K562 (cell line): Measurements from ENCODE around the gene COX6B2. TPM values are rescaled to one million over a fixed set of nuclear protein-coding genes. Genes with fewer than 3 reads are reported as not detected.
A peak's percentile ranks its signal among the peaks of the same experiment; 100 is the strongest.

Source experiments
- CC2D1A ChIP-seq: fragments of 450-650 bp; IDR thresholded peaks from 2 replicates; pipeline ENCODE4 v1.6.1; 2017; ENCODE audit warnings: mild to moderate bottlenecking
- CREM ChIP-seq: IDR thresholded peaks from 2 replicates; pipeline ENCODE4 v1.6.1; 2014; ENCODE audit warnings: antibody characterized with exemption, low read depth
- EHMT2 ChIP-seq: fragments of 450-650 bp; IDR thresholded peaks from 2 replicates; pipeline ENCODE4 v1.6.1; 2018; ENCODE audit warnings: antibody characterized with exemption
- ELF4 ChIP-seq: fragments of 450-650 bp; formaldehyde crosslinking; IDR thresholded peaks from 2 replicates; pipeline ENCODE4 v1.4.0; 2022; ENCODE audit warnings: missing genetic modification characterization
- FOXA3 ChIP-seq, 2 experiments: fragments of 450-650 bp in 1 of 2; sonication (generic) in 1 of 2; formaldehyde crosslinking; IDR thresholded peaks in 1 of 2; conservative IDR thresholded peaks in 1 of 2; 2 replicates each; pipeline versions ENCODE4 v1.4.0 to v1.8.0; 2020 to 2022; ENCODE audit warnings: mild to moderate bottlenecking in 2 of 2, missing genetic modification reagents in 1 of 2
- GATAD2A ChIP-seq: fragments of 450-650 bp; IDR thresholded peaks from 2 replicates; pipeline ENCODE4 v1.6.1; 2017
- HDGF ChIP-seq: fragments of 450-650 bp; IDR thresholded peaks from 2 replicates; pipeline ENCODE4 v1.6.1; 2016
- HNRNPH1 ChIP-seq: fragments of 200-400 bp; formaldehyde crosslinking; optimal IDR thresholded peaks from 2 replicates; pipeline ENCODE3; 2017; ENCODE audit warnings: low read depth, mild to moderate bottlenecking, low read length, moderate library complexity
- HOXB6 ChIP-seq: fragments of 250-450 bp; sonication (Bioruptor Pico); IDR thresholded peaks from 2 replicates; pipeline ENCODE4 v1.5.1; 2022; ENCODE audit warnings: mild to moderate bottlenecking, borderline replicate concordance
- NR0B1 ChIP-seq: fragments of 450-650 bp; IDR thresholded peaks from one replicate; pipeline ENCODE4 v1.6.1; 2018; ENCODE audit warnings: mild to moderate bottlenecking, moderate library complexity; ENCODE audit not compliant: partially characterized antibody
- SMARCA4 ChIP-seq: fragments of 450-650 bp; IDR thresholded peaks from 2 replicates; pipeline ENCODE4 v1.6.1; 2016
- SMC3 ChIP-seq: conservative IDR thresholded peaks from 2 replicates; pipeline ENCODE4 v1.6.1; 2011; ENCODE audit warnings: low read depth, low read length, improper control_type of control experiment; ENCODE audit not compliant: insufficient read depth
- TAF15 ChIP-seq: fragments of 200-400 bp; formaldehyde crosslinking; IDR thresholded peaks from 2 replicates; pipeline ENCODE4 v1.6.1; 2017; ENCODE audit warnings: mild to moderate bottlenecking, low read depth, low read length, moderate library complexity
- THRAP3 ChIP-seq: fragments of 450-650 bp; IDR thresholded peaks from 2 replicates; pipeline ENCODE4 v1.6.1; 2016; ENCODE audit warnings: mild to moderate bottlenecking, inconsistent platforms, borderline replicate concordance
- TRIM25 ChIP-seq: fragments of 450-650 bp; IDR thresholded peaks from 2 replicates; pipeline ENCODE4 v1.7.0; 2016; ENCODE audit warnings: borderline replicate concordance
- ZNF764 ChIP-seq: fragments of 250-450 bp; sonication (Bioruptor Pico); IDR thresholded peaks from 2 replicates; pipeline ENCODE4 v1.4.0; 2020; ENCODE audit warnings: low read depth, mild to moderate bottlenecking, moderate library complexity
- polyA plus RNA-seq, 8 experiments: library from polyadenylated mRNA; depleted of rRNA in 4 of 8; stranded (reverse) in 5 of 8; unstranded in 3 of 8; fragments of >200 nt; fragmentation: Nextera tagmentation in 2 of 8; fragmentation: Illumina TruSeq in 1 of 8; extraction: Ambion mirVana in 2 of 8; extraction: Trizol in 1 of 8; gene quantifications; 2 replicates each; pipeline versions ENCODE4 v1.2.1 to v1.2.3, GENCODE V29; 2011 to 2014; ENCODE audit warnings: inconsistent platforms in 1 of 8, missing spikeins in 1 of 8
- total RNA-seq, 7 experiments: library from RNA; depleted of rRNA in 6 of 7; stranded (reverse); fragments of >200 nt in 6 of 7; fragmentation: Illumina TruSeq in 2 of 7; extraction: Trizol in 2 of 7; gene quantifications; 2 replicates each; pipeline versions ENCODE4 v1.2.1 to v1.2.3, GENCODE V29; 2011 to 2021; ENCODE audit warnings: low replicate concordance in 1 of 7
- TF ChIP-seq, protein P1 (sequence below): fragments of 250-450 bp; sonication (Bioruptor Pico); IDR thresholded peaks from 2 replicates; pipeline ENCODE4 v1.4.0; 2020; ENCODE audit warnings: mild to moderate bottlenecking, moderate library complexity
- TF ChIP-seq, protein P2 (sequence below), 2 experiments: fragments of 150-350 bp in 1 of 2; IDR thresholded peaks; 2 replicates each; pipeline ENCODE4 v1.6.1; 2012 to 2016; ENCODE audit warnings: low read depth in 2 of 2, low read length in 2 of 2, mild to moderate bottlenecking in 1 of 2, moderate library complexity in 1 of 2

The COX6B2 gene
- total and polyA plus RNA-seq, 9 of the 15 experiments (the other 6 are each of a cell fraction or from before 2014, with no cell fraction given): 0.40 to 2.5 (median 0.83) TPM

DNA sequence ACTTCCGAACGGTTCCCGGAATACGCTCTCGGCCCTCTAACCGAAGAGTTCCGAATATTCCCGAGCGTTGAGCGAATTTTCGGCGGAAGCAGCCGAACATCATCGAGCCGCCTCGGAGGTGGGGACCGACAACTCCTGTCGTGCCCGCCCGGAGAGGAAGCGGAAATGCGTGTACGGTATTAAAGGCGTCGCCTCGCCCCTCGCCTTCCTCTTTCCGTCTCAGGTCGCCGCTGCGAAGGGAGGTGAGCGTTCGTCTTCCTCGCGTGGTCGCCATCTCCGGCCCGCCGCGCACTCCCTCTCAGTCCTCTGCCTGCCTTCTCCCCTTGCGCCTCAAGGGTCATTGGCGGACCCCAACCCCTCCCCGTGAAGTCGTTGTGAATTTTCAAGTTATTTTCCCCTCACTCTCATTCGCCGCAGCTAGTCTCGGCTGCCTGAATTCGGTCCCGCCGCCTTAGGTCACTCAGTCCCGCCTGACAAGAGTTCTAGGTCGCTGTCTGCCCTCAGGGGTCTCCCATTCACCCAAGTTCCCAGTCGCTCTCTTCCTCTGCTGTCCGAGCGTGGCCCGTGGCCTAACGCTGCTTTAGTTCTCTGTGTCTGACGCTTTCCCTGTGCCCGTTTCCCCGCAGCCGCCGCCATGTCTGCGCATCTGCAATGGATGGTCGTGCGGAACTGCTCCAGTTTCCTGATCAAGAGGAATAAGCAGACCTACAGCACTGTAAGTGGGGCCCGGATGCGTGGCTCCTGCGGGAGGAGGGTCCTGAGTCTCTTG lies 31.4 kb upstream of the COX6B2 start, which contains the start of gene RPL28 (continued):
- TF ChIP-seq CC2D1A (0 out of 2 replicates have a peak, but pooled peaks have one; percentile 10), ELF4 (no peak), THRAP3 (peak; percentile 56; the same call in 1 of the 2 replicates), ZNF764 (CRISPR knock-in tag) (no peak), TRIM25 (no peak), SMARCA4 (no peak), NR0B1 (no peak), CREM (peak; percentile 94), HOXB6 (peak; percentile 19; the same call in 1 of the 2 replicates), SMC3 (no peak; the same call in 1 of the 2 replicates), EHMT2 (no peak), TAF15 (no peak), GATAD2A (peak; percentile 82; the same call in 1 of the 2 replicates), FOXA3 (CRISPR knock-in tag; conservative IDR thresholded peaks at IDR 0.05 in 1 of 2, IDR thresholded peaks at IDR 0.05 in 1 of 2) (no peak), HDGF (no peak), HNRNPH1 (no peak)
- TF ChIP-seq, protein P1, sequence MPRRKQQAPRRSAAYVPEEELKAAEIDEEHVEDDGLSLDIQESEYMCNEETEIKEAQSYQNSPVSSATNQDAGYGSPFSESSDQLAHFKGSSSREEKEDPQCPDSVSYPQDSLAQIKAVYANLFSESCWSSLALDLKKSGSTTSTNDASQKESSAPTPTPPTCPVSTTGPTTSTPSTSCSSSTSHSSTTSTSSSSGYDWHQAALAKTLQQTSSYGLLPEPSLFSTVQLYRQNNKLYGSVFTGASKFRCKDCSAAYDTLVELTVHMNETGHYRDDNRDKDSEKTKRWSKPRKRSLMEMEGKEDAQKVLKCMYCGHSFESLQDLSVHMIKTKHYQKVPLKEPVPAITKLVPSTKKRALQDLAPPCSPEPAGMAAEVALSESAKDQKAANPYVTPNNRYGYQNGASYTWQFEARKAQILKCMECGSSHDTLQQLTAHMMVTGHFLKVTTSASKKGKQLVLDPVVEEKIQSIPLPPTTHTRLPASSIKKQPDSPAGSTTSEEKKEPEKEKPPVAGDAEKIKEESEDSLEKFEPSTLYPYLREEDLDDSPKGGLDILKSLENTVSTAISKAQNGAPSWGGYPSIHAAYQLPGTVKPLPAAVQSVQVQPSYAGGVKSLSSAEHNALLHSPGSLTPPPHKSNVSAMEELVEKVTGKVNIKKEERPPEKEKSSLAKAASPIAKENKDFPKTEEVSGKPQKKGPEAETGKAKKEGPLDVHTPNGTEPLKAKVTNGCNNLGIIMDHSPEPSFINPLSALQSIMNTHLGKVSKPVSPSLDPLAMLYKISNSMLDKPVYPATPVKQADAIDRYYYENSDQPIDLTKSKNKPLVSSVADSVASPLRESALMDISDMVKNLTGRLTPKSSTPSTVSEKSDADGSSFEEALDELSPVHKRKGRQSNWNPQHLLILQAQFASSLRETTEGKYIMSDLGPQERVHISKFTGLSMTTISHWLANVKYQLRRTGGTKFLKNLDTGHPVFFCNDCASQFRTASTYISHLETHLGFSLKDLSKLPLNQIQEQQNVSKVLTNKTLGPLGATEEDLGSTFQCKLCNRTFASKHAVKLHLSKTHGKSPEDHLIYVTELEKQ (CRISPR knock-in tag): no peak
- TF ChIP-seq, protein P2, sequence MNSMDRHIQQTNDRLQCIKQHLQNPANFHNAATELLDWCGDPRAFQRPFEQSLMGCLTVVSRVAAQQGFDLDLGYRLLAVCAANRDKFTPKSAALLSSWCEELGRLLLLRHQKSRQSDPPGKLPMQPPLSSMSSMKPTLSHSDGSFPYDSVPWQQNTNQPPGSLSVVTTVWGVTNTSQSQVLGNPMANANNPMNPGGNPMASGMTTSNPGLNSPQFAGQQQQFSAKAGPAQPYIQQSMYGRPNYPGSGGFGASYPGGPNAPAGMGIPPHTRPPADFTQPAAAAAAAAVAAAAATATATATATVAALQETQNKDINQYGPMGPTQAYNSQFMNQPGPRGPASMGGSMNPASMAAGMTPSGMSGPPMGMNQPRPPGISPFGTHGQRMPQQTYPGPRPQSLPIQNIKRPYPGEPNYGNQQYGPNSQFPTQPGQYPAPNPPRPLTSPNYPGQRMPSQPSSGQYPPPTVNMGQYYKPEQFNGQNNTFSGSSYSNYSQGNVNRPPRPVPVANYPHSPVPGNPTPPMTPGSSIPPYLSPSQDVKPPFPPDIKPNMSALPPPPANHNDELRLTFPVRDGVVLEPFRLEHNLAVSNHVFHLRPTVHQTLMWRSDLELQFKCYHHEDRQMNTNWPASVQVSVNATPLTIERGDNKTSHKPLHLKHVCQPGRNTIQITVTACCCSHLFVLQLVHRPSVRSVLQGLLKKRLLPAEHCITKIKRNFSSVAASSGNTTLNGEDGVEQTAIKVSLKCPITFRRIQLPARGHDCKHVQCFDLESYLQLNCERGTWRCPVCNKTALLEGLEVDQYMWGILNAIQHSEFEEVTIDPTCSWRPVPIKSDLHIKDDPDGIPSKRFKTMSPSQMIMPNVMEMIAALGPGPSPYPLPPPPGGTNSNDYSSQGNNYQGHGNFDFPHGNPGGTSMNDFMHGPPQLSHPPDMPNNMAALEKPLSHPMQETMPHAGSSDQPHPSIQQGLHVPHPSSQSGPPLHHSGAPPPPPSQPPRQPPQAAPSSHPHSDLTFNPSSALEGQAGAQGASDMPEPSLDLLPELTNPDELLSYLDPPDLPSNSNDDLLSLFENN (IDR thresholded peaks at IDR 0.05; ENCODE audit: low read depth in 2 of 2, low read length in 2 of 2): peak in 1 of 2 experiments; percentile 75; a peak in 2 of 4 replicates
